Muscle layer of duodenum (tissue), 2 donors: ENCODE results near the gene DYNLL1.
A peak's percentile ranks its signal among the peaks of the same experiment; 100 is the strongest.
"Not testable (repeated sequence)": the region's sequence is repeated elsewhere in the genome, so short reads cannot be mapped to it uniquely, and the experiment has no call there.

Experiments used
- H3K27ac ChIP-seq: one replicate; pipeline ENCODE4 v1.7.0; 2013; ENCODE audit warnings: mild to moderate bottlenecking, low read length
- H3K27me3 ChIP-seq: one replicate; pipeline ENCODE4 v1.7.0; 2013; ENCODE audit warnings: low read depth, mild to moderate bottlenecking, control low read depth, low read length
- H3K36me3 ChIP-seq, 2 donors: one replicate each; pipeline ENCODE4 v1.7.0; 2013; ENCODE audit warnings: low read length in 2 of 2, control low read depth in 1 of 2, mild to moderate bottlenecking in 1 of 2; ENCODE audit not compliant: insufficient read depth in 2 of 2, control insufficient read depth in 1 of 2
- H3K4me1 ChIP-seq, 2 donors: one replicate each; pipeline ENCODE4 v1.7.0; 2013; ENCODE audit warnings: low read length in 2 of 2, mild to moderate bottlenecking in 2 of 2, control low read depth in 1 of 2, moderate library complexity in 1 of 2; ENCODE audit not compliant: insufficient read depth in 2 of 2, control insufficient read depth in 1 of 2
- H3K4me3 ChIP-seq, 2 donors: one replicate each; pipeline ENCODE4 v1.7.0; 2013; ENCODE audit warnings: low read length in 2 of 2, low read depth in 1 of 2, mild to moderate bottlenecking in 1 of 2
- H3K9me3 ChIP-seq, 2 donors: one replicate each; pipeline ENCODE4 v1.7.0; 2013; ENCODE audit warnings: low read length in 2 of 2, control low read depth in 1 of 2, mild to moderate bottlenecking in 1 of 2; ENCODE audit not compliant: control insufficient read depth in 1 of 2
- donor health status: healthy.

DYNLL1 gene

GRCh38 chr12:120528861-120529525 lies 33.1 kb downstream of the DYNLL1 start, which contains the start of gene COQ5:
TSS of gene COQ5 (minus strand) at chr12:120529158. CDS start at chr12:120529141, 17 bp downstream.
- no peaks in the 10 kb centered on the region for H3K27me3 ChIP-seq
- H3K27ac ChIP-seq, result peak within 1 kb of the TSS; percentile 92
- H3K9me3 ChIP-seq, result no peaks in the 10 kb centered on the region
- H3K4me3 ChIP-seq, result peak within 1 kb of the TSS; percentile 65 to 86
- no peaks in the 10 kb centered on the region for H3K4me1 ChIP-seq
- no peaks in the 10 kb centered on the region for H3K36me3 ChIP-seq

- Histone ChIP-seq H3K9me3 (no peaks in the 10 kb centered on the region), H3K27ac (peak overlapping the region; percentile 92), H3K27me3 (no peaks in the 10 kb centered on the region), H3K36me3 (no peaks in the 10 kb centered on the region), H3K4me1 (no peaks in the 10 kb centered on the region), H3K4me3 (peak overlapping the region; percentile 65 to 86)
These were observed 33.9 kb downstream of the DYNLL1 start for GRCh38 chr12:120529641-120530417.

DNA sequence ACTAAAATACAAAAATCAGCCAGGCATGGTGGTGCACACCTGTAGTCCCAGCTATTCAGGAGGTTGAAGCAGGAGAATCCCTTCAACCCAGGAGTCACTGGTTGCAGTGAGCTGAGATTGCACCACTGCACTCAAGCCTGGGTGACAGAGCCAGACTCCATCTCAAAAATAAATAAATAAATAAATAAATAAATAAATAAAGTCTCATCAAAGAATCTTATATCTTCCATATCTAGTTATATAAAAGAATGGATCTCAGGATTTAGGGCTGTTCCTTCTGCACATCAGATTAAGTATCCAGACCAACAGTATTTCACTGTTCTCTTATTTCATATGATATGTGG lies 34.5 kb downstream of the DYNLL1 start:
- H3K27ac ChIP-seq, result peak overlapping the region; percentile 92
- H3K4me1 ChIP-seq, H3K36me3 ChIP-seq, H3K9me3 ChIP-seq, H3K27me3 ChIP-seq: not testable (repeated sequence)
- peak overlapping the region in 1 of 2 donors; percentile 86 for H3K4me3 ChIP-seq

- Histone ChIP-seq H3K27ac (no peak overlapping the region), H3K36me3 (no peaks in the 10 kb centered on the region), H3K4me3 (no peak overlapping the region)
These were observed 36.9 kb downstream of the DYNLL1 start for GRCh38 chr12:120532701-120533238.

DNA sequence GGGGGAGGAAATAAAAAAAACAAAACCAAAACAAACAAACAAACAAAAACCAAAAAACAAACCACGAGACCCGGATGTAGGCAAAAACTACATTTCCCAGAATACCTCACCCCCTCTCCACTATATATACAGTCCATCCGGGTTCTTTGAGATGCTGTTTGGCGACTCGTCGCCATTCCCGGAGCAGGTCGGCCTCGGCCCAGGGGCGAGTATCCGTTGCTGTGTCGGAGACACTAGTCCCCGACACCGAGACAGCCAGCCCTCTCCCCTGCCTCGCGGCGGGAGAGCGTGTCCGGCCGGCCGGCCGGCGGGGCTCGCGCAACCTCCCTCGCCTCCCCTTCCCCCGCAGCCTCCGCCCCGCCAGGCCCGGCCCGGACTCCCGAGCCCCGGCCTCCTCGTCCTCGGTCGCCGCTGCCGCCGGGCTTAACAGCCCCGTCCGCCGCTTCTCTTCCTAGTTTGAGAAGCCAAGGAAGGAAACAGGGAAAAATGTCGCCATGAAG lies 38.3 kb downstream of the DYNLL1 start, which contains the start of gene RNF10:
Gene RNF10 (plus strand): TSS at position 154 of the 500 bp plus-strand sequence. CDS start 456 bp downstream, outside the sequence.
- no peaks in the 10 kb centered on the region for H3K27me3 ChIP-seq
- no peaks in the 10 kb centered on the region for H3K9me3 ChIP-seq
- H3K4me1 ChIP-seq, result peaks cover 30 to 37% of the 10 kb centered on the region in 2 donors
- H3K27ac ChIP-seq, result peak within 1 kb of the TSS; percentile 96
- peak within 1 kb of the TSS; percentile 94 to 96 for H3K4me3 ChIP-seq
- no peaks in the 10 kb centered on the region for H3K36me3 ChIP-seq

More at GRCh38 chr12:120532701-120533238, 36.9 kb downstream of the DYNLL1 start:
- Histone ChIP-seq H3K27me3 (no peaks in the 10 kb centered on the region), H3K4me1 (peaks cover 17 to 24% of the 10 kb centered on the region in 2 donors), H3K9me3 (no peaks in the 10 kb centered on the region)

- Histone ChIP-seq H3K36me3 (no peaks in the 10 kb centered on the region), H3K27me3 (no peaks in the 10 kb centered on the region), H3K9me3 (no peaks in the 10 kb centered on the region), H3K4me1 (peaks cover 34 to 44% of the 10 kb centered on the region in 2 donors), H3K27ac (peak overlapping the region; percentile 96), H3K4me3 (peak overlapping the region; percentile 94 to 96)
These were observed 39.1 kb downstream of the DYNLL1 start for GRCh38 chr12:120534703-120535655.

GRCh38 chr12:120536064-120536791 lies 40.3 kb downstream of the DYNLL1 start:
- peaks cover 36 to 57% of the 10 kb centered on the region in 2 donors for H3K4me1 ChIP-seq

GRCh38 chr12:120537856-120538220 lies 41.9 kb downstream of the DYNLL1 start:
- Histone ChIP-seq H3K27ac (peak overlapping the region; percentile 90), H3K27me3 (no peaks in the 10 kb centered on the region), H3K4me1 (peaks cover 36 to 67% of the 10 kb centered on the region in 2 donors), H3K9me3 (no peaks in the 10 kb centered on the region), H3K4me3 (peak overlapping the region; percentile 37 to 96), H3K36me3 (no peaks in the 10 kb centered on the region)

More at GRCh38 chr12:120536064-120536791, 40.3 kb downstream of the DYNLL1 start:
- Histone ChIP-seq H3K27me3 (no peaks in the 10 kb centered on the region), H3K9me3 (no peaks in the 10 kb centered on the region), H3K4me3 (peak overlapping the region; percentile 94 to 96), H3K36me3 (no peaks in the 10 kb centered on the region), H3K27ac (peak overlapping the region; percentile 96)

DNA sequence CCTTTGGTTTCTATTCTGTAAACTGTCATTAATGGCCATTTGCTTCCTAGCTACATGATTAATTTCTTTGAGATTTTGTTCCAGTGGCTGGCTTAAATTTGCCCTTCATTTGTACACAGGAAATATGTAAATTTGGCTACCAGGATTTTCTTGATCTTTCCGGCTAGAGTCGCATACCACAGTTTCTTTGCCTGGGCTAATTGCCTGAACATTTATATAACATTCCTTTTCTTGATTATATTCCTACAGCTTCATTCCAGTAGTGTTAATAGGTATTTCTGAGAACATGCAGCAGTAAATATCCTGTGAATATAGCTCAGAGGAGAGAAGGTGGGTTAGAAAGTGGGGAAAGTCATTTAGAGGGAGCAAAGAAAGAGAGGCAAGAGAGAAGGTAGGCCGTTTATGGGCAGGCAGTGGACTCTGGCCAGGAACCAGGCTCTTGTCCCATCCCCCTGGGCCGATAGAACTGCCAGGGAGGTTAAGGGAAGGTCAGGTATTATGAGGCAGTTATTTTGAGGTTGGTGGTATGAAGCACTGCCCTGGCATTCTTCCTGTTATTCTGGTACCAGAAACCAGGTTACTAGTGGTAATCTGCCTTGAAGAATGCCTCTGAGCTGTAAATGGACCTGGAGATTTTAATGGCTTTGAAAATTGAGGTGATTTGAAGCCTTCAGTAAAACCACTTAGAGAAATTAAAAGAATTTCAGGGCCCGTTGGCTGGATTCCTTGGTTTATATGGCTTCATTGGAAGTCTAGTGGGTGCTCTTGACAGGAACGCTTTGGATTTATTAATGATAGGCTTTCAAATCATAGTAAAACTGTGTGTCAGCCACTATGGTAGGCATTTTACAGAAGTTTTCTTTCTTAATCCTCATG lies 42.6 kb downstream of the DYNLL1 start:
- H3K4me3 ChIP-seq, result peak overlapping the region; percentile 37 to 96
- peaks cover 36 to 74% of the 10 kb centered on the region in 2 donors for H3K4me1 ChIP-seq
- peak overlapping the region; percentile 90 for H3K27ac ChIP-seq
- H3K9me3 ChIP-seq, result no peaks in the 10 kb centered on the region
- H3K27me3 ChIP-seq, result no peaks in the 10 kb centered on the region
- no peaks in the 10 kb centered on the region for H3K36me3 ChIP-seq
